Common myeloid progenitor, CD34-positive (primary cell): ENCODE data around the gene MMD2. TPM values are rescaled to one million over a fixed set of nuclear protein-coding genes. Genes with fewer than 3 reads are reported as not detected.

ENCODE experiments used
- CTCF ChIA-PET: fragments of 350-600 bp; sonication (Branson Sonifier 250); formaldehyde crosslinking; loops from one replicate; lab custom pipeline; 2021; ENCODE audit warnings: antibody characterized with exemption; lab: Charles Lee
- POLR2A ChIA-PET: fragments of 350-600 bp; sonication (Branson Sonifier 250); formaldehyde crosslinking; loops from one replicate; lab custom pipeline; 2021; ENCODE audit warnings: antibody characterized with exemption; lab: Charles Lee
- DNase-seq, 3 donors: peaks; one replicate each; pipeline versions ENCODE4 v3.0.0 to v3.0.0-alpha.2; 2013
- H3K27ac ChIP-seq, 2 experiments: 1 replicate in 1 of 2; 2 replicates in 1 of 2; pipeline ENCODE4 v1.7.0; 2013; ENCODE audit warnings: inconsistent platforms in 2 of 2, low read length in 2 of 2, mild to moderate bottlenecking in 2 of 2, low read depth in 1 of 2, moderate library complexity in 1 of 2; ENCODE audit not compliant: severe bottlenecking in 2 of 2, insufficient read depth in 1 of 2, poor library complexity in 1 of 2
- H3K27me3 ChIP-seq, 5 experiments: replicated peaks in 2 of 5; 1 replicate in 3 of 5; 2 replicates in 2 of 5; pipeline versions ENCODE4 v1.6.1 to v1.7.0; 2013; ENCODE audit warnings: low read length in 4 of 5, mild to moderate bottlenecking in 2 of 5, moderate library complexity in 2 of 5, inconsistent platforms in 1 of 5; ENCODE audit not compliant: insufficient read depth in 5 of 5, control insufficient read depth in 4 of 5
- H3K36me3 ChIP-seq, 4 experiments: 1 replicate in 2 of 4; 2 replicates in 2 of 4; pipeline versions ENCODE4 v1.6.1 to v1.7.0; 2013; ENCODE audit warnings: low read length in 3 of 4, control low read depth in 1 of 4, mild to moderate bottlenecking in 1 of 4; ENCODE audit not compliant: control insufficient read depth in 4 of 4, insufficient read depth in 4 of 4
- H3K4me1 ChIP-seq, 4 experiments: 1 replicate in 3 of 4; 2 replicates in 1 of 4; pipeline versions ENCODE4 v1.6.1 to v1.7.1; 2013; ENCODE audit warnings: low read length in 3 of 4, mild to moderate bottlenecking in 3 of 4, control low read depth in 1 of 4, inconsistent platforms in 1 of 4, moderate library complexity in 1 of 4; ENCODE audit not compliant: control insufficient read depth in 4 of 4, insufficient read depth in 4 of 4; ENCODE audit errors: control extremely low read depth in 1 of 4
- H3K4me3 ChIP-seq, 7 experiments: 1 replicate in 4 of 7; 2 replicates in 3 of 7; pipeline versions ENCODE4 v1.5.1 to v1.7.0; 2013; ENCODE audit warnings: mild to moderate bottlenecking in 7 of 7, low read length in 6 of 7, moderate library complexity in 6 of 7, inconsistent platforms in 2 of 7, low read depth in 2 of 7, control low read depth in 1 of 7; ENCODE audit not compliant: insufficient read depth in 4 of 7, control insufficient read depth in 1 of 7; ENCODE audit errors: extremely low read depth in 1 of 7
- H3K9me3 ChIP-seq, 5 experiments: 1 replicate in 4 of 5; 2 replicates in 1 of 5; pipeline versions ENCODE4 v1.6.1 to v1.7.1; 2013; ENCODE audit warnings: low read length in 4 of 5, mild to moderate bottlenecking in 2 of 5, inconsistent platforms in 1 of 5, low read depth in 1 of 5, moderate library complexity in 1 of 5; ENCODE audit not compliant: control insufficient read depth in 4 of 5, insufficient read depth in 2 of 5; ENCODE audit errors: control extremely low read depth in 1 of 5
- WGBS: methylation state at CpG from one replicate; pipeline ENCODE4 v1.1.5; 2013; ENCODE audit not compliant: insufficient coverage; 5-methylcytosine and 5-hydroxymethylcytosine counted together
- polyA plus RNA-seq: library from polyadenylated mRNA; unstranded; fragments of 120-200 nt; gene quantifications from one replicate; pipeline ENCODE4 v1.2.1, GENCODE V29; 2013

The MMD2 gene, protein sequence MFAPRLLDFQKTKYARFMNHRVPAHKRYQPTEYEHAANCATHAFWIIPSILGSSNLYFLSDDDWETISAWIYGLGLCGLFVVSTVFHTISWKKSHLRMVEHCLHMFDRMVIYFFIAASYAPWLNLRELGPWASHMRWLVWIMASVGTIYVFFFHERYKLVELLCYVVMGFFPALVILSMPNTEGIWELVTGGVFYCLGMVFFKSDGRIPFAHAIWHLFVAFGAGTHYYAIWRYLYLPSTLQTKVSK
- not detected for polyA plus RNA-seq

DNA sequence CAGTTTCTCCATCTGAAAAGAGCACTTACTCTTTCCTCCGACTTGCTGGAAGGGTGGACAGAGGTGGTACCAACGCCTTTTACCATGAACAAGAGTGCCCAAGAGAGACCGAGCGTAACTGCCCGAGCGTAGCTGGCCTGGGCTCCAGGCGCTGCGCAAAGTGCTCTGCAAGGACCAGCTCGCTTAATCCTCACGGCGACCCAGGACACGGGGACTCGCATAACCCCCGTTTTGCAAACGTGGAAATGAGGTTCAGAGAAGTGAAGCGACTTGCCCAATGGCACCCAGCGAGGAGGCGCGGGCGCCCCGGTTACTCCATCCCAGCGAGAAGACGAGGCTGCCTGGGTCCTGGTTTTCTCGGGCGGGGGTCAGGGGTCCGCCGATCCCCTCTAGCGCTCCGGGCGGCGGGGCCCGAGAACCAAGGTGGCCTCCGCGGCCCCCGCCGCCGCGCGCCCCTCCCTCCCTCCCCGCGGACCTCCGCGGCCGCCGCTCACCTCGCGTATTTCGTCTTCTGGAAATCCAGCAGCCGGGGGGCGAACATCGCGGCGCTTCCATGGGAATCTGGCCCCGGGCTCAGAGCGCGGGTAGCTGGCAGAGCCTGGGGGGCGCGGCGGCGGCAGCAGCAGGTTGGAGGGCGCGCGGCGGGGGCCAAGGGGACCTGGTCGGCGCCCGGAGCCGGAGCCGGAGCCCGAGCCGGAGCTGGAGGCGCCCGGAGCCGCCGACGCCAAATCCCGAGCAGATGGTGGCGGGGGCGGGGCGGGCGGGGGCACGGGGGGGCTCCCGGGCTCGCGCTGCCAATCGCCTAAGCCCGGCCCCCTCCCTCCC, at the start of gene MMD2:
TSS of gene MMD2 (minus strand) at position 711 of the 825 bp plus-strand sequence. CDS start at position 541, 170 bp downstream.
- Histone ChIP-seq H3K36me3 (no peaks in the 10 kb centered on the region), H3K27ac (no peak within 1 kb of the TSS), H3K27me3 (peaks cover 0 to 61% (median 16%) of the 10 kb centered on the region in 5 experiments), H3K4me1 (peaks cover 0 to 3% (median 1%) of the 10 kb centered on the region in 4 experiments), H3K9me3 (peaks cover 0 to 4% (median 0%) of the 10 kb centered on the region in 5 experiments), H3K4me3 (peak within 1 kb of the TSS in 3 of 7 experiments; percentile 15 to 40 (median 16))
- ChIA-PET POLR2A (no interaction called here), CTCF (no interaction called here)
- 4% methylated on average over 41 of the region's 87 CpGs for WGBS
- peak in 2 of 3 donors; percentile 24 to 38 for DNase-seq

DNA sequence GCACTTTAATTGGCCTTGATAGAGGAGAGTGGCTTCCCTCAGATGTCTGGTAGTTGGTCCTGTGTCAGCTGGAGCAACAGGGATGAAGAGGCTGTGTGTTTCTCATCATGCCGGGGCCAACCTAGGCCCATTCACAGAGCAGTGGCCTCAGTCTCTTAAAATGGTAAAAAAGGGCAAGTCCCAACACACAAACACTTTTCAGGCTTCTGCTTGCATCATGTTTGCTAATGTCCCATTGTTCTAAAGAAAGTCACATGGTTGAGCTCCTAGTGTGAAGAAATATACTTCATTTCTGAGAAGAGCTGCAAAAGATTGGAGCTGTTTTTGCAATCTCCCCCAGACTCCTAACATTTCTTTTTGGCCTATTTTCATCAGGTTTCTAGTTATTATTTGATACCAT, 46.1 kb upstream of the MMD2 start:
- Histone ChIP-seq H3K4me1 (no peaks in the 10 kb centered on the region), H3K27me3 (no peaks in the 10 kb centered on the region), H3K9me3 (peaks cover 0 to 17% (median 0%) of the 10 kb centered on the region in 5 experiments), H3K36me3 (peaks cover 5 to 24% (median 6%) of the 10 kb centered on the region in 4 experiments), H3K4me3 (no peak overlapping the region), H3K27ac (no peak overlapping the region)
- POLR2A ChIA-PET = no interaction called here
- DNase-seq = no peak
- CTCF ChIA-PET = interaction anchor here (0.9 kb wide), 1 partner anchor 118 kb away, joined by 3 read pairs; no protein-coding TSS in a partner anchor
- 100% methylated on average over 1 of the region's 1 CpG for WGBS

DNA sequence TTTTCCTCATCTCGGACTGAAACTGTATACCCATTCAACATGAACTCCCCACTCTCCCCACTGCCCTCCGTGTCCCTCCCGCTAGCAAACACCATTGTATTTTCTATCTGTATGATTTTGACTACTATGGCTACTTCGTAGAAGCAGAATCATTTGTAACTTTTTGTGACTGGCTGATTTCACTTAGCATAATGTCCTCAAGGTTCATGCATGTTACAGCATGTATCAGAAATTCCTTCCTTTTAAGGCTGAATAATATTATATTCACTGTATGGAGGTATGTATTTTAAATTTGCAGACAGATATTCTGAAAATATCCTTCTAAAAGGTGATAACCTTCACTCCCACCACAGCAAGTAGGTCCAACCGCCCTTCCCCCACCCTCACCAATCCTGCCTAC, 42.9 kb upstream of the MMD2 start:
- no peak overlapping the region for H3K4me3 ChIP-seq
- peaks cover 0 to 24% (median 11%) of the 10 kb centered on the region in 4 experiments for H3K36me3 ChIP-seq
- no peak overlapping the region for H3K27ac ChIP-seq
- WGBS = 100% methylated on average over 1 of the region's 5 CpGs
- no peak for DNase-seq
- ChIA-PET CTCF (no interaction called here), POLR2A (no interaction called here)
- H3K9me3 ChIP-seq = no peaks in the 10 kb centered on the region
- no peaks in the 10 kb centered on the region for H3K27me3 ChIP-seq
- no peaks in the 10 kb centered on the region for H3K4me1 ChIP-seq

DNA sequence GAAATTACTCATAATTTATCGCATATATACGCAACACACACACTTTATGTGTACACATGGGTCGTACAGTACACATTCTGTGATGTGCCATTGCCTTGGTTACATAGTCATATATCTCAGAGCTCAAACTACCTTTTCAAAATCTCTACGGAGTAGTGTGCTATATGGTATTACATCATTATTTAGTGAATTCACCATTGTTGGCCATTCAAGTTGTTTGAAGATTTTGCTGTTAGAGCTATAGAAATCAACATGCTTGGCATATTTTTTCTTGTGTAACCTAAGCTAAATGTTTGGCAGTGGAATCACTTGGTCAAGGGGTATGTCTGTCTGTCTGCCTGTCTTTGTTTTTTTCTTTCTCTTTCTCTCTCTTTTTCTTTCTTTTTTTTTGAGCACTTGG, 42.0 kb upstream of the MMD2 start:
- DNase-seq = no peak
- CTCF ChIA-PET = interaction anchor here (0.7 kb wide), 1 partner anchor 1073 kb away, joined by 3 read pairs; no protein-coding TSS in a partner anchor
- peaks cover 0 to 33% (median 18%) of the 10 kb centered on the region in 4 experiments for H3K36me3 ChIP-seq
- POLR2A ChIA-PET = no interaction called here
- no CpG with 5 or more reads among the region's 4 CpGs for WGBS
- H3K4me1 ChIP-seq = no peaks in the 10 kb centered on the region
- H3K4me3 ChIP-seq = no peak overlapping the region
- no peak overlapping the region for H3K27ac ChIP-seq
- no peaks in the 10 kb centered on the region for H3K9me3 ChIP-seq
- no peaks in the 10 kb centered on the region for H3K27me3 ChIP-seq

DNA sequence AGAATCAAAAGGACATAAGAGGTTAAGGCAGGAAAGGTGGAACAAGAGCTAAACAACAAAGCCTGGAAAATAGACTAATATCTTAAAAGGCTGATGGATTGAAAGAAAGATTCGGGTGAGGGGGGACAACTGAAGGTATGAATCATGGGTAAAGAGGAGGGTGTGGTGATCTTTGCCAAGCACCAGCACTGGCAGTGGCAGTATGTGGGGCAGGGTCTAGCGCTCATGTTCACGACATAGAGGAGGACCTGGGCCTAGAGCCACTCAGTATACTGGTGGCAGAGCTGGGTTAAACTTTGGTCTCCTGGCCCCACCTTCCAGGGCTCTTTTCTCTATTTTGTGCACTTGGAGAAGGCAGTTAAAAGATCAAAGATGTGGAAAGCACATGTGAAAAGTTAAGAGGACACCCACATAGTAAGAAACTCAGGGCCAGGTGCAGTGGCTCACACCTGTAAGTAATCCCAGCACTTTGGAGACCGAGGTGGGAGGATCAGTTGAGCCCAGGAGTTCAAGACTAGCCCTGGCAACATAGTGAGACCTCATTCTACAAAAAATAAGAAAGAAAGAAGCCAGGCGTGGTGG, 40.5 kb upstream of the MMD2 start:
- ChIA-PET CTCF (no interaction called here), POLR2A (no interaction called here)
- Histone ChIP-seq H3K9me3 (no peaks in the 10 kb centered on the region), H3K36me3 (peaks cover 5 to 45% (median 22%) of the 10 kb centered on the region in 4 experiments), H3K4me3 (no peak overlapping the region), H3K27ac (no peak overlapping the region), H3K27me3 (no peaks in the 10 kb centered on the region), H3K4me1 (no peaks in the 10 kb centered on the region)
- DNase-seq = no peak
- WGBS = 100% methylated on average over 4 of the region's 5 CpGs

DNA sequence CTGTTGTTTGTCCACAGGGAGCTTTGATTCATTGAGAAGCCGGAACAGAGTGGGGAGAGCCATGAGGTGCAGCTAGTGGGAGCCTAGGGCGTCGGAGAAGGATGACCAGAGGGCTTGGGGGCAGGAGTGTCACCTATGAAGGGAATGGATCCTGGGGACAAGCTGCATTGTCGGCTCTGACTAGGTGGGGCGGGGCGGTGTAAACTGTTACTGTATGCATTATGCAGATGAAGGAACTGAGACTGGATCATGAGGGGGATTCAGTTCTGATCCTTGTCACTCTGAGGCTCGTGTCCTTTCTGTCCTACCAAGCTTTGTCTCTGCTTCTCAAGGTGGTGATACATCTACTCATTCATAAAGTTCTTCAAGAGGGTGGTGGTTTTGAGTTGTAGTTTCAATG, 39.9 kb upstream of the MMD2 start:
- ChIA-PET CTCF (interaction anchor here (1.0 kb wide), 1 partner anchor 19 kb away, joined by 3 read pairs; no protein-coding TSS in a partner anchor), POLR2A (no interaction called here)
- Histone ChIP-seq H3K9me3 (no peaks in the 10 kb centered on the region), H3K36me3 (peaks cover 5 to 49% (median 25%) of the 10 kb centered on the region in 4 experiments), H3K4me3 (no peak overlapping the region), H3K27me3 (no peaks in the 10 kb centered on the region), H3K27ac (no peak overlapping the region), H3K4me1 (no peaks in the 10 kb centered on the region)
- 100% methylated on average over 4 of the region's 7 CpGs for WGBS
- no peak for DNase-seq
